ENCODE results near the gene PLEKHG4B.

DNA sequence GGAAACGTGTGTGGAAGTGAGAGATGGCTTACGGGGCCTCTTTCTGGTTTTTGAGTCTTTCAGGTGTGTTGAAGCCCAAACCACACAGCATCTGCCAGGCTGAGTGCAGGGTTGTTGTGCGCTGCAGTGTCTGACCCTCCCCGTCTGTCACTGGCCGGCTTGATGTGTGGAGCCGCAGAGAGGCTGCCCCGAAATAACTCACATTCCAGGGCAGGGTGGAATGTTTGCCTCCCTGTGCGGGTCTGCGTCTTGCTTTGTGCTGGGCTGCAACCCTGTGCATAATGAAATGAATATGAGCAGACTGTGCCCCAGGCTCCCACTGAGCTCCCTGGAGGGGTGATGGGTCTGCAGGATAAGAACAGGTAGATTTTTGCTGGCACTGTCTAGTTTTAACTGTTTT lies 9.9 kb upstream of the PLEKHG4B start:
- TF ChIP-seq, protein P1, sequence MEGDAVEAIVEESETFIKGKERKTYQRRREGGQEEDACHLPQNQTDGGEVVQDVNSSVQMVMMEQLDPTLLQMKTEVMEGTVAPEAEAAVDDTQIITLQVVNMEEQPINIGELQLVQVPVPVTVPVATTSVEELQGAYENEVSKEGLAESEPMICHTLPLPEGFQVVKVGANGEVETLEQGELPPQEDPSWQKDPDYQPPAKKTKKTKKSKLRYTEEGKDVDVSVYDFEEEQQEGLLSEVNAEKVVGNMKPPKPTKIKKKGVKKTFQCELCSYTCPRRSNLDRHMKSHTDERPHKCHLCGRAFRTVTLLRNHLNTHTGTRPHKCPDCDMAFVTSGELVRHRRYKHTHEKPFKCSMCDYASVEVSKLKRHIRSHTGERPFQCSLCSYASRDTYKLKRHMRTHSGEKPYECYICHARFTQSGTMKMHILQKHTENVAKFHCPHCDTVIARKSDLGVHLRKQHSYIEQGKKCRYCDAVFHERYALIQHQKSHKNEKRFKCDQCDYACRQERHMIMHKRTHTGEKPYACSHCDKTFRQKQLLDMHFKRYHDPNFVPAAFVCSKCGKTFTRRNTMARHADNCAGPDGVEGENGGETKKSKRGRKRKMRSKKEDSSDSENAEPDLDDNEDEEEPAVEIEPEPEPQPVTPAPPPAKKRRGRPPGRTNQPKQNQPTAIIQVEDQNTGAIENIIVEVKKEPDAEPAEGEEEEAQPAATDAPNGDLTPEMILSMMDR (IDR thresholded peaks at IDR 0.05), result no peak
- TF ChIP-seq EZH2phosphoT487 (IDR thresholded peaks at IDR 0.05; ENCODE audit: borderline replicate concordance, low read depth), result no peak
- no peak for TF ChIP-seq TAF1 (IDR thresholded peaks at IDR 0.05; ENCODE audit: borderline replicate concordance, low read depth, low read length)
- TF ChIP-seq EP300 (IDR thresholded peaks at IDR 0.05; ENCODE audit: borderline replicate concordance in 1 of 2, low read depth in 1 of 2, low read length in 1 of 2), result no peak
- no peak for TF ChIP-seq SMC3 (IDR thresholded peaks at IDR 0.05; ENCODE audit: low read depth, low read length)
- TF ChIP-seq ZBTB33 (IDR thresholded peaks at IDR 0.05; ENCODE audit: borderline replicate concordance, low read depth), result no peak
- no peak for TF ChIP-seq USF2 (IDR thresholded peaks at IDR 0.05; ENCODE audit: borderline replicate concordance, low read depth, low read length)
- TF ChIP-seq MAX (IDR thresholded peaks at IDR 0.05; ENCODE audit: low read depth), result no peak
- TF ChIP-seq JUND (IDR thresholded peaks at IDR 0.05), result no peak
- TF ChIP-seq MEF2A (IDR thresholded peaks at IDR 0.05; ENCODE audit: borderline replicate concordance, low read depth), result no peak
- no peak for TF ChIP-seq ELF1 (IDR thresholded peaks at IDR 0.05)
- no peak for TF ChIP-seq RCOR1 (IDR thresholded peaks at IDR 0.05; ENCODE audit: low read length)

Measured in SK-N-SH (cell line).